ENCODE measurements around the gene PPM1H.

GRCh38 chr12:62766496-62766895 lies 168.5 kb downstream of the PPM1H start:
- no peak for TF ChIP-seq POLR2A (IDR thresholded peaks at IDR 0.05)
- no peak for TF ChIP-seq CTCF (IDR thresholded peaks at IDR 0.05)
- TF ChIP-seq POLR2AphosphoS5 (IDR thresholded peaks at IDR 0.05), result no peak
- no peak for TF ChIP-seq EP300 (IDR thresholded peaks at IDR 0.05)

Measured in stomach (tissue), 4 donors.